Panc1 (cell line): ENCODE data around the gene PEPD.

Source experiments
- POLR2AphosphoS5 ChIP-seq: IDR thresholded peaks from 2 replicates; pipeline ENCODE4 v1.6.1; 2012; ENCODE audit warnings: mild to moderate bottlenecking, low read depth, low read length, moderate library complexity
- SIN3A ChIP-seq: IDR thresholded peaks from 2 replicates; pipeline ENCODE4 v1.6.1; 2012; ENCODE audit warnings: low read depth, mild to moderate bottlenecking, low read length, moderate library complexity, borderline replicate concordance; ENCODE audit not compliant: insufficient read depth
- TCF7L2 ChIP-seq: IDR thresholded peaks from 2 replicates; pipeline ENCODE4 v1.6.1; 2011; ENCODE audit warnings: mild to moderate bottlenecking, low read depth, low read length, inconsistent platforms
- TF ChIP-seq, protein P1 (sequence below): fragments of 450-650 bp; IDR thresholded peaks from 2 replicates; pipeline ENCODE4 v1.5.1; 2017; ENCODE audit warnings: mild to moderate bottlenecking
- TF ChIP-seq, protein P2 (sequence below), 2 experiments: IDR thresholded peaks; 2 replicates each; pipeline ENCODE4 v1.6.1; 2011 to 2012; ENCODE audit warnings: low read depth in 2 of 2, control low read depth in 1 of 2, low read length in 1 of 2, mild to moderate bottlenecking in 1 of 2, moderate library complexity in 1 of 2; ENCODE audit not compliant: insufficient read depth in 1 of 2

- TF ChIP-seq, protein P1, sequence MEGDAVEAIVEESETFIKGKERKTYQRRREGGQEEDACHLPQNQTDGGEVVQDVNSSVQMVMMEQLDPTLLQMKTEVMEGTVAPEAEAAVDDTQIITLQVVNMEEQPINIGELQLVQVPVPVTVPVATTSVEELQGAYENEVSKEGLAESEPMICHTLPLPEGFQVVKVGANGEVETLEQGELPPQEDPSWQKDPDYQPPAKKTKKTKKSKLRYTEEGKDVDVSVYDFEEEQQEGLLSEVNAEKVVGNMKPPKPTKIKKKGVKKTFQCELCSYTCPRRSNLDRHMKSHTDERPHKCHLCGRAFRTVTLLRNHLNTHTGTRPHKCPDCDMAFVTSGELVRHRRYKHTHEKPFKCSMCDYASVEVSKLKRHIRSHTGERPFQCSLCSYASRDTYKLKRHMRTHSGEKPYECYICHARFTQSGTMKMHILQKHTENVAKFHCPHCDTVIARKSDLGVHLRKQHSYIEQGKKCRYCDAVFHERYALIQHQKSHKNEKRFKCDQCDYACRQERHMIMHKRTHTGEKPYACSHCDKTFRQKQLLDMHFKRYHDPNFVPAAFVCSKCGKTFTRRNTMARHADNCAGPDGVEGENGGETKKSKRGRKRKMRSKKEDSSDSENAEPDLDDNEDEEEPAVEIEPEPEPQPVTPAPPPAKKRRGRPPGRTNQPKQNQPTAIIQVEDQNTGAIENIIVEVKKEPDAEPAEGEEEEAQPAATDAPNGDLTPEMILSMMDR: no peak
- TF ChIP-seq SIN3A: no peak
- TF ChIP-seq POLR2AphosphoS5: no peak
- TF ChIP-seq, protein P2, sequence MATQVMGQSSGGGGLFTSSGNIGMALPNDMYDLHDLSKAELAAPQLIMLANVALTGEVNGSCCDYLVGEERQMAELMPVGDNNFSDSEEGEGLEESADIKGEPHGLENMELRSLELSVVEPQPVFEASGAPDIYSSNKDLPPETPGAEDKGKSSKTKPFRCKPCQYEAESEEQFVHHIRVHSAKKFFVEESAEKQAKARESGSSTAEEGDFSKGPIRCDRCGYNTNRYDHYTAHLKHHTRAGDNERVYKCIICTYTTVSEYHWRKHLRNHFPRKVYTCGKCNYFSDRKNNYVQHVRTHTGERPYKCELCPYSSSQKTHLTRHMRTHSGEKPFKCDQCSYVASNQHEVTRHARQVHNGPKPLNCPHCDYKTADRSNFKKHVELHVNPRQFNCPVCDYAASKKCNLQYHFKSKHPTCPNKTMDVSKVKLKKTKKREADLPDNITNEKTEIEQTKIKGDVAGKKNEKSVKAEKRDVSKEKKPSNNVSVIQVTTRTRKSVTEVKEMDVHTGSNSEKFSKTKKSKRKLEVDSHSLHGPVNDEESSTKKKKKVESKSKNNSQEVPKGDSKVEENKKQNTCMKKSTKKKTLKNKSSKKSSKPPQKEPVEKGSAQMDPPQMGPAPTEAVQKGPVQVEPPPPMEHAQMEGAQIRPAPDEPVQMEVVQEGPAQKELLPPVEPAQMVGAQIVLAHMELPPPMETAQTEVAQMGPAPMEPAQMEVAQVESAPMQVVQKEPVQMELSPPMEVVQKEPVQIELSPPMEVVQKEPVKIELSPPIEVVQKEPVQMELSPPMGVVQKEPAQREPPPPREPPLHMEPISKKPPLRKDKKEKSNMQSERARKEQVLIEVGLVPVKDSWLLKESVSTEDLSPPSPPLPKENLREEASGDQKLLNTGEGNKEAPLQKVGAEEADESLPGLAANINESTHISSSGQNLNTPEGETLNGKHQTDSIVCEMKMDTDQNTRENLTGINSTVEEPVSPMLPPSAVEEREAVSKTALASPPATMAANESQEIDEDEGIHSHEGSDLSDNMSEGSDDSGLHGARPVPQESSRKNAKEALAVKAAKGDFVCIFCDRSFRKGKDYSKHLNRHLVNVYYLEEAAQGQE (IDR thresholded peaks at IDR 0.05; ENCODE audit: insufficient read depth in 1 of 2, low read depth in 2 of 2, low read length in 1 of 2): no peak
- TF ChIP-seq TCF7L2: no peak
Measured at GRCh38 chr19:33389421-33390100, 132.0 kb downstream of the PEPD start.
